BJ (cell line): ENCODE data around the gene FIGLA. TPM values are rescaled to one million over a fixed set of nuclear protein-coding genes. Genes with fewer than 3 reads are reported as not detected.

Experiments used
- CTCF ChIA-PET: fragments of 350-600 bp; formaldehyde crosslinking; extraction: SDS; loops from one replicate; lab custom pipeline; 2021; ENCODE audit warnings: antibody characterized with exemption, inconsistent platforms; lab: Yijun Ruan, JAX
- POLR2A ChIA-PET: fragments of 300-600 bp; sonication (Branson Sonifier 250); formaldehyde crosslinking; extraction: SDS; loops from one replicate; lab custom pipeline; 2021; ENCODE audit warnings: antibody characterized with exemption; lab: Charles Lee
- DNase-seq: peaks from one replicate; pipeline ENCODE4 v3.0.0-alpha.2; 2011; ENCODE audit warnings: low read depth
- H3K27me3 ChIP-seq: 2 replicates; pipeline ENCODE4 v1.6.0; 2011; ENCODE audit warnings: low read length; ENCODE audit not compliant: control insufficient read depth, insufficient read depth
- H3K36me3 ChIP-seq: 2 replicates; pipeline ENCODE4 v1.5.1; 2011; ENCODE audit warnings: low read length; ENCODE audit not compliant: control insufficient read depth, insufficient read depth
- H3K4me3 ChIP-seq: 2 replicates; pipeline ENCODE4 v1.5.1; 2011; ENCODE audit warnings: low read depth, mild to moderate bottlenecking, control low read depth, low read length
- polyA plus RNA-seq: library from polyadenylated mRNA; depleted of rRNA; stranded (reverse); fragments of >200 nt; gene quantifications from 2 replicates; pipeline ENCODE4 v1.2.3, GENCODE V29; 2011
- TF ChIP-seq, protein P1 (sequence below): IDR thresholded peaks from 2 replicates; pipeline ENCODE4 v1.5.1; 2011; ENCODE audit warnings: low read depth, mild to moderate bottlenecking, control low read depth, inconsistent platforms, low read length, moderate library complexity; ENCODE audit not compliant: insufficient read depth

The FIGLA gene
- polyA plus RNA-seq, 1 experiment, result not detected

DNA sequence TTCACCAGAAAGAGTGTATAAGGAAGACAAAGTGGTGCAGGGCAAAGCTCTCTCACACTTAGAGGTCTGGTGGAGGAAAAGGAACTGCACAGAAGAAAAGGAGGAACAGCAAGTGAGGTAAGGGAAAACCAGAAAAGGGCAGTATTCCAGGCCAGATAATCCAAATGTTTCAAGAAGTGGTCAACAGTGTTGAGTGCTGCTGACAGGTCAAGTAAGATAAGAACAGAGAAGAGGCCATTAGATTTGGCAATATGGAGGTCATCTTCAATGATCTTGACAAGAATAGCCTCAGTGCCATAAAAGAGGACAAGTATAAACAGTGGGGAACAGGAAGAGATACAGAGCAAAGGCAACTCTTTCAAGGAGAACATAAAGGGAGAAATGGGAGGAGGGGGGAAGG is 37.4 kb downstream of the FIGLA start:
- TF ChIP-seq, protein P1, sequence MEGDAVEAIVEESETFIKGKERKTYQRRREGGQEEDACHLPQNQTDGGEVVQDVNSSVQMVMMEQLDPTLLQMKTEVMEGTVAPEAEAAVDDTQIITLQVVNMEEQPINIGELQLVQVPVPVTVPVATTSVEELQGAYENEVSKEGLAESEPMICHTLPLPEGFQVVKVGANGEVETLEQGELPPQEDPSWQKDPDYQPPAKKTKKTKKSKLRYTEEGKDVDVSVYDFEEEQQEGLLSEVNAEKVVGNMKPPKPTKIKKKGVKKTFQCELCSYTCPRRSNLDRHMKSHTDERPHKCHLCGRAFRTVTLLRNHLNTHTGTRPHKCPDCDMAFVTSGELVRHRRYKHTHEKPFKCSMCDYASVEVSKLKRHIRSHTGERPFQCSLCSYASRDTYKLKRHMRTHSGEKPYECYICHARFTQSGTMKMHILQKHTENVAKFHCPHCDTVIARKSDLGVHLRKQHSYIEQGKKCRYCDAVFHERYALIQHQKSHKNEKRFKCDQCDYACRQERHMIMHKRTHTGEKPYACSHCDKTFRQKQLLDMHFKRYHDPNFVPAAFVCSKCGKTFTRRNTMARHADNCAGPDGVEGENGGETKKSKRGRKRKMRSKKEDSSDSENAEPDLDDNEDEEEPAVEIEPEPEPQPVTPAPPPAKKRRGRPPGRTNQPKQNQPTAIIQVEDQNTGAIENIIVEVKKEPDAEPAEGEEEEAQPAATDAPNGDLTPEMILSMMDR, result no peak
- POLR2A ChIA-PET, result no interaction called here
- H3K36me3 ChIP-seq, result no peaks in the 10 kb centered on the region
- CTCF ChIA-PET, result no interaction called here
- no peak overlapping the region for H3K4me3 ChIP-seq
- DNase-seq, result no peak
- no peaks in the 10 kb centered on the region; the same call in 1 of the 2 replicates for H3K27me3 ChIP-seq

- Histone ChIP-seq H3K4me3 (no peak overlapping the region), H3K36me3 (no peaks in the 10 kb centered on the region), H3K27me3 (no peaks in the 10 kb centered on the region; the same call in 1 of the 2 replicates)
- TF ChIP-seq, protein P1, result no peak
- CTCF ChIA-PET, result interaction anchor here (1.4 kb wide), 1 partner anchor 10 kb away, joined by 3 read pairs; no protein-coding TSS in a partner anchor
- DNase-seq, result no peak
- POLR2A ChIA-PET, result interaction anchor here (0.7 kb wide), 1 partner anchor 82 kb away, joined by 3 read pairs; no protein-coding TSS in a partner anchor
Observed at GRCh38 chr2:70752396-70752795, 38.0 kb downstream of the FIGLA start.

- no peak overlapping the region for H3K4me3 ChIP-seq
- TF ChIP-seq, protein P1, result no peak
- H3K36me3 ChIP-seq, result no peaks in the 10 kb centered on the region
- no peak for DNase-seq
- ChIA-PET CTCF (interaction anchor here (1.4 kb wide), 1 partner anchor 9 kb away, joined by 3 read pairs; no protein-coding TSS in a partner anchor), POLR2A (no interaction called here)
- no peaks in the 10 kb centered on the region; the same call in 1 of the 2 replicates for H3K27me3 ChIP-seq
Observed at GRCh38 chr2:70751881-70752280, 38.6 kb downstream of the FIGLA start.

GRCh38 chr2:70750320-70750719 is 40.1 kb downstream of the FIGLA start:
- ChIA-PET POLR2A (no interaction called here), CTCF (no interaction called here)

DNA sequence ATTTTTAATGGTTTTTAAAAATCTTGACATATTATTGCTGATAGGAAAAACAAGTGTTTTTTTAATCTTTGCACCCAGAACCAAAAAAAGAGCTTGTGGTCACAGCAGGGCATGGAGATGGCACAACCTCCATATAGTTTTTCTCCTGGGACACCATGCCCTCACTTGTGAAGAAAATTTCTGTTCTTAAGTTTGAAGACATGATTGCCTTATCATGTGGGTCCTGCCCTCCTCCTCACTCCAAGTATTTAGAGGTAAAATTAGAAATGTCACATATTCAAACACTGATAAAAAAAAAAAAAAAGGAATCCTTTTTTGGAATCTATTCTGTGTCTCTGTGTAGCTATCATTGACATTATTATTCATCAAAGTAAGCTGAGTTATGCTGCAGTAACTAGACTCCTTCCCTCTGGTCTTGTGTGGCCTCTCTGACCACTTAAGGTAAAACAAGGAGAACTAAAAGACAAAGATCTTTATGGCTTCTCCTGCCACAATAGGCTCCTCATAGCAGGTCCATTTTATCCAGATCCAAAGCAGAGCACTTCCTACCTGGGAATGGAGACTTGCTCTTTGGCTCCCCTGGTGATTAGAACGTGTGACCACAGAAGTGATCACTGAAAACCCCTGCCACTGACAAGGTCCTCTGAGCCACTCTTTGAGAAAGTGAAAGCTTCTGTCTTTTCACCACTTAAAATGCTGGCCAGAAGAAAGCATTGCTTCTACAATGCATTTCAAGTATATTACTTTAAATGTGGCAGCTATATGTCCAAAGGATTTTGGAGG is 42.2 kb downstream of the FIGLA start:
- no peaks in the 10 kb centered on the region for H3K36me3 ChIP-seq
- no peak overlapping the region for H3K4me3 ChIP-seq
- DNase-seq, result no peak
- CTCF ChIA-PET, result interaction anchor here (0.8 to 1.4 kb wide), 2 partner anchors 9 to 29 kb away, joined by 3 to 4 read pairs; no protein-coding TSS in a partner anchor
- TF ChIP-seq, protein P1, result no peak
- POLR2A ChIA-PET, result no interaction called here
- H3K27me3 ChIP-seq, result 0 out of 2 replicates have a peak, but pooled peaks cover 2% of the 10 kb centered on the region

More at GRCh38 chr2:70750320-70750719, 40.1 kb downstream of the FIGLA start:
- no peak overlapping the region for H3K4me3 ChIP-seq
- no peak for DNase-seq
- TF ChIP-seq, protein P1, result no peak
- no peaks in the 10 kb centered on the region for H3K36me3 ChIP-seq
- H3K27me3 ChIP-seq, result peaks cover 2% of the 10 kb centered on the region; the same call in 1 of the 2 replicates
